Renal cortical epithelial cell (primary cell): Measurements from ENCODE around the gene USE1. TPM values are rescaled to one million over a fixed set of nuclear protein-coding genes. Genes with fewer than 3 reads are reported as not detected.

Experiments used
- DNase-seq: peaks from one replicate; pipeline ENCODE4 v3.0.0-alpha.2; 2011; ENCODE audit warnings: low read depth
- total RNA-seq: library from RNA; depleted of rRNA; stranded (reverse); fragments of >200 nt; gene quantifications from 2 replicates; pipeline ENCODE4 v1.2.3, GENCODE V29; 2014

USE1 gene
- total RNA-seq, 1 donor from 2014 or later = 22.3 TPM

- DNase-seq = peak; percentile 47
Measured at GRCh38 chr19:17205237-17206140, 9.7 kb upstream of the USE1 start.

DNA sequence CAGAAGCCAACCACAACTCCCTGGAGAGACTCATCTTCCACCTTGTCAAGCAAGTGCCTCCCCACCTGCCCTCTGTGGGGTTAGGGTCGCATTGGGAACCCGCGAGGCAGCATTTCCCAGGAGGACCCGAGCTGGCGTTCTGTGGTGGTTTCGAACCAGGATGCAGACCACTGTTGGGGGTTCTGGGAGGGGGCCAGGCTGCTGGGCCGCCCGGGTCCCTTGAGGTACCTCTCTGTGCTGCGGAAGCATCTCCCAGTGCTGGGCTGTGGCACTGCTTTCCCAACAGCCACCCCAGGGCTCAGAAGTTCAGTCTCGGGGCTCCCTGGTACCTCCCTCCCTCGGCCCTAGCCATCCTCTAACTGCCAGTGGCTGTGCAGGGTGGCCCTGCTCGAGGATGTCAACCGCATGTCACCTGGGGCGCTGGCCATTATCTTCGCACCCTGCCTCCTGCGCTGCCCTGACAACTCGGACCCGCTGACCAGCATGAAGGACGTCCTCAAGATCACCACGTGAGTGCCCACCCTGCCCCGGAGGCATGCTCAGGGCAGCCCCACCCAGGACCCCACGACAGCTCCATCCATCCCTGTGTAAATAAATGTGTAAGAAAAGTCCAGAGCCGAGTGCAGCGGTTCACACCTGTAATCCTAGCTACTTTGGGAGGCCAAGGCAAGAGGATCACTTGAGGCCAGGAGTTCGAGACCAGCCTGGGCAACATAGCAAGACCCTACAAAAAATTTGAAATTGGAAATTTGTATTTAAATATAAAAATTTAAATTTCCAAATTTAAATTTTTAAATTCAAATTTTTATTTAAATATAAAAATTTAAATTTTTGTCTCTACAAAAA lies 8.2 kb upstream of the USE1 start:
- DNase-seq = no peak

- no peak for DNase-seq
Measured at GRCh38 chr19:17209126-17210036, 5.8 kb upstream of the USE1 start.

DNA sequence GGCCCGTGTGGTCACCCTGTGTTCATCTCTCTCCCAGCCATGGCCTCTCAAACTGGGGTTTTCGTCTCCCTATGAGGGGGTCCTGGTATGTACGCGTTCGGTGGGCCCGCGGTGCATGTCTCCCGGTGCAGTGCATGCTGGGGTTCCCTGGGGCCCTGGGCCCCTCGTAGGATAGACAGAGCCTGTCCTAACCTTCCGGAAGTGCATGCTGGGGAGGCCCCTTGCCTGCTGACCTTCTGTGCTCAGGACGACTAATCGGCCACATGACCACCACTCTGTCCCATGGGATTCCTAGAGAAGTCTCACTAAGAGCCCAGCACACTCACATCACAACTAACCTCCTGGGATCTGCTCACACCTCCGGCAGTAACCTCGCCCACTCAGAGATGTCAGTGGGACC lies 4.9 kb upstream of the USE1 start:
- no peak for DNase-seq

DNA sequence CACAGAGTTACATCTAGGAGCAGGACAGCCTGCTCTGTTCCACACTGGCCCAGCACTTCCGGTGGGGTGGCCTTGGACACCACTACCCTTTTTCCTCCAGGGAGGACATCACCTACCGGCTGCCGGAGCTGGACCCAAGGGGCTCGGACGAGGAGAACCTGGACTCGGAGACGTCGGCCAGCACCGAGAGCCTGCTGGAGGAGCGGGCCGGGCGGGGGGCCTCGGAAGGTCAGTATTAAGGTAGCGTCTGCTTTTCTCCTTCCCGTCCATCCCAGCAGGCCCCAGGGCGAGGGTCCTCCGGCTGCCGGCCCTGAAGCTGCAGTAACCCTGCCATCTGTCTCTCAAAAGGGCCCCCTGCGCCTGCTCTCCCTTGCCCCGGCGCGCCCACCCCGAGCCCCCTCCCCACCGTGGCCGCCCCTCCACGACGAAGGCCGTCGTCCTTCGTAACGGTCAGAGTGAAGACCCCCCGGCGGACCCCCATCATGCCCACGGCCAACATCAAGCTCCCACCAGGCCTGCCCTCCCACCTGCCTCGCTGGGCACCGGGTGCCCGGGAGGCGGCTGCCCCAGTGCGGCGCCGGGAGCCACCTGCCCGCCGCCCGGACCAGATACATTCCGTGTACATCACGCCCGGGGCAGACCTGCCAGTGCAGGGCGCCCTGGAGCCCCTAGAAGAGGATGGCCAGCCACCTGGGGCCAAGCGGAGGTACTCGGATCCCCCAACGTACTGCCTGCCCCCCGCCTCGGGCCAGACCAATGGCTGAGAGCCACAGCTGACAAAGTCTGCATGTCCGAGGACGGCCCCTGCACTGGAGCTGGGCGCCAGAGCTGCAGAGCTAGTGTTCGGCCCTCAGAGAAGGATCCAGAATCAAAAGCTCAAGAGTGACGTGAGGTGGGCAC lies 3.4 kb upstream of the USE1 start:
- DNase-seq = no peak

- DNase-seq = no peak
Measured at GRCh38 chr19:17213334-17213733, 1.8 kb upstream of the USE1 start.

- no peak for DNase-seq
Measured at GRCh38 chr19:17214508-17215126, 540 bp upstream of the USE1 start.

- DNase-seq = no peak
Measured at GRCh38 chr19:17216058-17216670, 1.0 kb downstream of the USE1 start.

GRCh38 chr19:17219286-17219685 lies 4.1 kb downstream of the USE1 start:
- no peak for DNase-seq

GRCh38 chr19:17220207-17220758 lies 5.1 kb downstream of the USE1 start:
- peak; percentile 65 for DNase-seq

- DNase-seq = no peak
Measured at GRCh38 chr19:17225053-17225452, 9.9 kb downstream of the USE1 start.

GRCh38 chr19:17226002-17226933 lies 11.1 kb downstream of the USE1 start, which contains the start of gene OCEL1:
Gene OCEL1 (plus strand): TSS chr19:17226226. CDS start chr19:17226248, 22 bp downstream.
- peak; percentile 93 for DNase-seq

DNA sequence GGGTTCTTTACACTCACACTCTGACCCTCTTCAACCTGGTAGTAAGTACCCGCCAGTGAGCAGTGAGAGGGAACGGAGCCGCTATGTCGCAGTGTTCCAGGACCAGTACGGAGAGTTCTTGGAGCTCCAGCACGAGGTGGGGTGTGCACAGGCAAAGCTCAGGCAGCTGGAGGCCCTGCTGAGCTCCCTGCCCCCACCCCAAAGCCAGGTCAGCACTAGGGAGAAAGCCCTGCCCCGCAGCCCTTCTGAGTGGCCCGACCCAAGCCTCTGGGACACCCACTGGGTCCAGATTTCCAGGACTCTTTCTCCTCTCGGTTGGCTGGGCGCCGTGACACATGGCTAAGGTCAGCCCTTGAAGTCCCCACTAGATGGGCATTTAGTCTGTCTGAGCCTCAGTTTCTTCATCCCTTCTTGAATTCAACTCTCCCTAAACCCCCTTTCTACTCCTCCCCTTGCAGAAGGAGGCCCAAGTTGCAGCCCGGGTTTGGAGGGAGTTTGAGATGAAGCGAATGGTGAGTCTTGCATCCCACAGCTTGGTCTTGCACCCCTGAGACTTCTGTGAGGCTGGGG lies 12.7 kb downstream of the USE1 start:
- DNase-seq = no peak

GRCh38 chr19:17229890-17230289 lies 14.7 kb downstream of the USE1 start:
- no peak for DNase-seq

- DNase-seq = no peak
Measured at GRCh38 chr19:17232258-17232657, 17.1 kb downstream of the USE1 start.

GRCh38 chr19:17234911-17235299 lies 19.7 kb downstream of the USE1 start:
- no peak for DNase-seq

DNA sequence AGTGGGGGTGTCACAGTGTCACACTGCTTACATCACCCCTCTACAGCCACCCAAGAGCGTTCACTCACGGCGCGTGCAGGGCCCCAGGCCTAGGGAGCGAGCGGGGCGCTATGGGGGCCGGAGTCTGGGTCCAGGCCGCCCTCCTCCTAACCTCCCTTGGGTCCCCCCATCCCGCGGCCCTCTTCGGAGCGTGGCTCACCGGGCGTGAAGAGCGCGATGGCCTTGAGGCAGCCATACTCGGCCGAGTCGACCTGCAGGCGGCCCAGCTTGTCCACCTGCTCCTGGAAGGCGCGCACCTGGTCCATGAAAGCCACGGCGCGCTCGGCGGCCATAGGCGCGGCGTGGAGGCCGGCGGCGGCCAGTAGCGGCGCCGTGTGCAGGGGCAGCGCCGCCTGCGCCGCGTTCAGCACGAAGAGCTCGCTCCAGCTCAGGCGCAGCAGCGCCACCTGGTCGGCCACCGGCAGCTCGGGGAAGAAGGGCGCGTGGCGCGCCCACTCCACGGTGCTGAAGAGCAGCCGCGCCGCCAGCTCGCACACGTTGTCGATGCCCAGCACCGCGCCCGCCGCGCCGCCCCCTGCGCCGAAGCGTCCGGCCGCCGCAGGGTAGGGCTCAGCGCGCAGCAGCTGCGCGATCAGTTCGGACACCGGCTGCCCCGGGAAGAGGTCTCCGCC lies 20.3 kb downstream of the USE1 start:
- DNase-seq = peak; percentile 37
